A549 (cell line): Measurements from ENCODE around the gene LGALS3BP.

Experiments used
- BHLHE40 ChIP-seq: IDR thresholded peaks from 2 replicates; pipeline ENCODE4 v1.6.1; 2012; ENCODE audit warnings: low read depth, low read length, inconsistent platforms
- CEBPB ChIP-seq, 2 experiments: fragments of >200 bp in 1 of 2; sonication (Bioruptor Twin) in 1 of 2; formaldehyde crosslinking in 1 of 2; IDR thresholded peaks; 2 replicates each; pipeline ENCODE4 v1.6.1; 2012 to 2016
- CTCF ChIP-seq: fragments of >200 bp; sonication (Bioruptor Twin); formaldehyde crosslinking; IDR thresholded peaks from 3 replicates; pipeline ENCODE4 v1.5.1; 2016
- E2F6 ChIP-seq: IDR thresholded peaks from 2 replicates; pipeline ENCODE4 v1.6.1; 2012; ENCODE audit warnings: low read depth, borderline replicate concordance
- EHMT2 ChIP-seq: fragments of 200-600 bp; sonication (generic); IDR thresholded peaks from 2 replicates; pipeline ENCODE4 v1.6.1; 2016; ENCODE audit warnings: antibody characterized with exemption, low read depth, mild to moderate bottlenecking, moderate library complexity
- EP300 ChIP-seq, 2 experiments: fragments of >200 bp; sonication (Bioruptor Twin); formaldehyde crosslinking; IDR thresholded peaks; 2 replicates in 1 of 2; 3 replicates in 1 of 2; pipeline ENCODE4 v1.6.1; 2016 to 2017
- ESRRA ChIP-seq: fragments of 150-350 bp; IDR thresholded peaks from 2 replicates; pipeline ENCODE4 v1.6.1; 2014; ENCODE audit warnings: mild to moderate bottlenecking, low read length, borderline replicate concordance
- HDAC2 ChIP-seq: fragments of 200-600 bp; sonication (generic); IDR thresholded peaks from 2 replicates; pipeline ENCODE4 v1.6.1; 2016
- PBX3 ChIP-seq: IDR thresholded peaks from 2 replicates; pipeline ENCODE4 v1.6.1; 2012
- POLR2A ChIP-seq: IDR thresholded peaks from 2 replicates; pipeline ENCODE4 v1.6.1; 2012; ENCODE audit warnings: mild to moderate bottlenecking, low read length
- RARB ChIP-seq: fragments of 250-450 bp; sonication (Bioruptor Pico); IDR thresholded peaks from 2 replicates; pipeline ENCODE4 v1.8.0; 2021; ENCODE audit warnings: mild to moderate bottlenecking, moderate library complexity
- RNF2 ChIP-seq: fragments of 200-600 bp; sonication (generic); IDR thresholded peaks from 2 replicates; pipeline ENCODE4 v1.6.1; 2016; ENCODE audit warnings: low read depth, mild to moderate bottlenecking, antibody characterized with exemption, moderate library complexity, borderline replicate concordance
- SREBF2 ChIP-seq: fragments of 450-650 bp; IDR thresholded peaks from 2 replicates; pipeline ENCODE4 v1.6.1; 2014; ENCODE audit warnings: mild to moderate bottlenecking, moderate library complexity
- TP53 ChIP-seq: fragments of 250-450 bp; sonication (Bioruptor Pico); IDR thresholded peaks from 2 replicates; pipeline ENCODE4 v1.5.0; 2021; ENCODE audit warnings: mild to moderate bottlenecking, moderate library complexity

- TF ChIP-seq HDAC2 (no peak), CTCF (no peak), CEBPB (IDR thresholded peaks at IDR 0.05) (no peak), EP300 (IDR thresholded peaks at IDR 0.05) (no peak), BHLHE40 (no peak), EHMT2 (no peak), POLR2A (no peak), PBX3 (no peak), RARB (no peak), SREBF2 (no peak), E2F6 (no peak), RNF2 (no peak), ESRRA (no peak), TP53 (CRISPR knock-in tag) (no peak)
Observed at GRCh38 chr17:78996781-78997201, 17.1 kb upstream of the LGALS3BP start.
